ENCODE data around the gene R3HDM2.

DNA sequence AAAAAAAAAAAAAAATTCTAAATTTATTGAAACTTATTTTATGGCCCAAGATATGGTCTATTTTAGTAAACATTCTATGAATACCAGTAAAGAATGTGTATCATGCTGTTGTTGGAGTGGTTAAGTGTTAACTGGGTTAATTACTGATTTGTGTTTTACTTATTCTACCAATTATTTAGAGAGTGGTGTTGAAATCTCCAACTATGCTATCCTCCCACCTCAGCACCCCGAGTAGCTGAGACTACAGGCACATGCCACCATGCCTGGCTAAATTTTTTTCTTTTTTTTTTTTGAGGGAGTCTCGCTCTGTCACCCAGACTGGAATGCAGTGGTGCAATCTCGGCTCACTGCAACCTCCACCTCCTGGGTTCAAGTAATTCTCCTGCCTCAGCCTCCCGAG, 72.2 kb downstream of the R3HDM2 start:
- TF ChIP-seq CTCF (IDR thresholded peaks at IDR 0.05) (no peak), POLR2A (IDR thresholded peaks at IDR 0.05) (no peak)

All from adrenal gland (tissue), 5 donors.